ENCODE results near the gene RAB15. TPM values are rescaled to one million over a fixed set of nuclear protein-coding genes. Genes with fewer than 3 reads are reported as not detected.

The RAB15 gene
- total and polyA plus RNA-seq, 2 donors (not counting 3 experiments of a cell fraction or from before 2014, with no cell fraction given): 24.9 to 33.3 TPM

DNA sequence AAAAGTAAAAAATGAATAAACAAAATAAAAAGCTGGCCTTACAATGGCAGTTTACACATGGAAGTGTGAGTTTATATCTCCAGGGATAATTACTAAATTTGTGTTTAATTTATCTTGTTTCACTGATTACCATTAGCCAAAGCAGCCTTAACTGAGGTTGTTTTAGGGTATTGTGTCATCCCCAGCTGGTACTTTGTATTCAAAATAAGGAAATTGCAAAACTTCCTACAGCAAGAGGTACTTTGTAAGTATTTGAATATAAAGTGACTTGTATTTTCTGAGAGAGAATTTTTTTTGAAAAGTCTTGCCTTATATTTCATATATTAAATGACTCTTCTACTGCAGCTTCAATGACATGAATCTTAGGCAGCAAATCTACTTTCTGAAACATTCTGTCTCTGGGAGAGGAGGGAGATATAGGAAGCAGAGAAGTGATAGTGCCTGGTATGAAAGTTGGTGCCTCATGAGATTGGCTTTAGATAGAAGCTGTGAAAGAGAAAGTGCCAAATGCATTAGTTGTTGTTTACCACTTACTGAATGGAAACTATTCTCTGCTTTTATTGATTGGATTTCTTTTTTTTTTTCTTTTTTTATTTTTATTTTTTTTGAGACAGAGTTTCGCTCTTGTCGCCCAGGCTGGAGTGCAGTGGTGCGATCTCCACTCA, 21.3 kb upstream of the RAB15 start:
- dilution Hi-C loops (cut with MboI; ENCODE audit: extremely low pct_ligation_motif_present, low sequenced_read_pairs): no loop called here
- no peak overlapping the region for H2AFZ ChIP-seq (ENCODE audit: low read depth, low read length)
- ChIA-PET CTCF (interaction anchor here (1.7 kb wide), 1 partner anchor 27 kb away, joined by 6 read pairs; no protein-coding TSS in a partner anchor), POLR2A (interaction anchor here (1.4 kb wide), 1 partner anchor 26 kb away, joined by 4 read pairs; no protein-coding TSS in a partner anchor)
- intact Hi-C loops (cut with micrococcal nuclease): no loop called here
- no peak overlapping the region for H3K27ac ChIP-seq (ENCODE audit: insufficient read depth, low read depth, low read length)
- BruUV-seq (replicated peaks): no TSS peak
- no peaks in the 10 kb centered on the region for H3K36me3 ChIP-seq (ENCODE audit: control insufficient read depth in 2 of 2, extremely low read depth in 1 of 2, insufficient read depth in 2 of 2, low read length in 2 of 2)
- no peaks in the 10 kb centered on the region for H3K9me3 ChIP-seq (replicated peaks; ENCODE audit: control insufficient read depth, insufficient read depth, low read length)
- H3K27me3 ChIP-seq (ENCODE audit: control insufficient read depth in 2 of 2, insufficient read depth in 2 of 2, low read length in 2 of 2): no peaks in the 10 kb centered on the region
- peak; percentile 30 for DNase-seq (ENCODE audit: low read depth, low spot score)
- FAIRE-seq: no peak
- H4K20me1 ChIP-seq (replicated peaks; ENCODE audit: control insufficient read depth, extremely low read depth, insufficient read depth, low read length): no peaks in the 10 kb centered on the region
- H3K4me3 ChIP-seq (replicated peaks in 1 of 3; ENCODE audit: insufficient read depth in 1 of 3, low read depth in 1 of 3, low read length in 3 of 3): no peak overlapping the region
- H3K4me2 ChIP-seq (ENCODE audit: insufficient read depth, low read length): no peak overlapping the region
- no peaks in the 10 kb centered on the region for H3K79me2 ChIP-seq (ENCODE audit: control insufficient read depth, insufficient read depth, low read length)
- H3K9ac ChIP-seq (replicated peaks; ENCODE audit: extremely low read depth, insufficient read depth, low read length): no peak overlapping the region
- H3K4me1 ChIP-seq (ENCODE audit: control insufficient read depth, extremely low read depth, insufficient read depth, low read length): no peaks in the 10 kb centered on the region
- no peaks in the 10 kb centered on the region for H3K9me1 ChIP-seq (replicated peaks; ENCODE audit: control insufficient read depth, extremely low read depth, insufficient read depth, low read length)
- no peak for TF ChIP-seq CTCF (IDR thresholded peaks at IDR 0.05; ENCODE audit: extremely low read depth in 1 of 2, insufficient read depth in 1 of 2, low read depth in 1 of 2, low read length in 2 of 2)
- no peak for TF ChIP-seq MYC (IDR thresholded peaks at IDR 0.05; ENCODE audit: low read depth, low read length)
- no peak for TF ChIP-seq EZH2 (IDR thresholded peaks at IDR 0.05; ENCODE audit: borderline replicate concordance, low read depth, low read length, severe bottlenecking)
- no peak for TF ChIP-seq GATA2 (IDR thresholded peaks at IDR 0.05; ENCODE audit: insufficient read depth, insufficient read length, low read depth, low read length)
- no peak for TF ChIP-seq POLR2AphosphoS5 (IDR thresholded peaks at IDR 0.05; ENCODE audit: insufficient read depth, low read depth, low read length)
- no peak for TF ChIP-seq MAX (IDR thresholded peaks at IDR 0.05; ENCODE audit: insufficient read depth, insufficient read length)
- TF ChIP-seq JUN (IDR thresholded peaks at IDR 0.05; ENCODE audit: borderline replicate concordance, insufficient read depth, insufficient read length, low read depth): no peak
- TF ChIP-seq POLR2A (IDR thresholded peaks at IDR 0.05; ENCODE audit: low read depth, low read length): no peak
- TF ChIP-seq FOS (IDR thresholded peaks at IDR 0.05; ENCODE audit: borderline replicate concordance, insufficient read depth, low read length): no peak

Data from endothelial cell of umbilical vein (primary cell).